ENCODE data around the gene INPPL1.

DNA sequence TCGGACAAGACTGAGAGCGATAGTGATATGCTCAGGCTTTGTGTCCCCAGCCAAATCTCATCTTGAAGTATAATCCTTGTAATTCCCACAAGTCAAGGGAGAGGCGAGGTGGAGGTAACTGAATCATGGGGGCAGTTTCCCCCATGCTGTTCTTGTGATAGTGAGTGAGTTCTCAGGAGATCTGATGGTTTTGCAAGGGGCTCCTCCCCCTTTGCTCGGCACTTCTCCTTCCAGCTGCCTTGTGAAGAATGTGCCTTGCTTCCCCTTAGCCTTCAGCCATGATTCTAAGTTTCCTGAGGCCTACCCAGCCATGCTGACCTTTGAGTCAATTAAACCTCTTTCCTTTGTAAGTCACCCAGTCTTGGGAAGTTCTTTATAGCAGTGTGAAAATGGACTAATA lies 15.5 kb upstream of the INPPL1 start:
- TF ChIP-seq, protein P1, sequence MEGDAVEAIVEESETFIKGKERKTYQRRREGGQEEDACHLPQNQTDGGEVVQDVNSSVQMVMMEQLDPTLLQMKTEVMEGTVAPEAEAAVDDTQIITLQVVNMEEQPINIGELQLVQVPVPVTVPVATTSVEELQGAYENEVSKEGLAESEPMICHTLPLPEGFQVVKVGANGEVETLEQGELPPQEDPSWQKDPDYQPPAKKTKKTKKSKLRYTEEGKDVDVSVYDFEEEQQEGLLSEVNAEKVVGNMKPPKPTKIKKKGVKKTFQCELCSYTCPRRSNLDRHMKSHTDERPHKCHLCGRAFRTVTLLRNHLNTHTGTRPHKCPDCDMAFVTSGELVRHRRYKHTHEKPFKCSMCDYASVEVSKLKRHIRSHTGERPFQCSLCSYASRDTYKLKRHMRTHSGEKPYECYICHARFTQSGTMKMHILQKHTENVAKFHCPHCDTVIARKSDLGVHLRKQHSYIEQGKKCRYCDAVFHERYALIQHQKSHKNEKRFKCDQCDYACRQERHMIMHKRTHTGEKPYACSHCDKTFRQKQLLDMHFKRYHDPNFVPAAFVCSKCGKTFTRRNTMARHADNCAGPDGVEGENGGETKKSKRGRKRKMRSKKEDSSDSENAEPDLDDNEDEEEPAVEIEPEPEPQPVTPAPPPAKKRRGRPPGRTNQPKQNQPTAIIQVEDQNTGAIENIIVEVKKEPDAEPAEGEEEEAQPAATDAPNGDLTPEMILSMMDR (IDR thresholded peaks at IDR 0.05; ENCODE audit: low read depth, low read length) = no peak
- no peak for TF ChIP-seq EZH2phosphoT487 (IDR thresholded peaks at IDR 0.05; ENCODE audit: low read depth)
